ENCODE results near the gene PLIN1. TPM values are rescaled to one million over a fixed set of nuclear protein-coding genes. Genes with fewer than 3 reads are reported as not detected.
A peak's percentile ranks its signal among the peaks of the same experiment; 100 is the strongest.
"Not testable (repeated sequence)": the region's sequence is repeated elsewhere in the genome, so short reads cannot be mapped to it uniquely, and the experiment has no call there.

Gene PLIN1, protein sequence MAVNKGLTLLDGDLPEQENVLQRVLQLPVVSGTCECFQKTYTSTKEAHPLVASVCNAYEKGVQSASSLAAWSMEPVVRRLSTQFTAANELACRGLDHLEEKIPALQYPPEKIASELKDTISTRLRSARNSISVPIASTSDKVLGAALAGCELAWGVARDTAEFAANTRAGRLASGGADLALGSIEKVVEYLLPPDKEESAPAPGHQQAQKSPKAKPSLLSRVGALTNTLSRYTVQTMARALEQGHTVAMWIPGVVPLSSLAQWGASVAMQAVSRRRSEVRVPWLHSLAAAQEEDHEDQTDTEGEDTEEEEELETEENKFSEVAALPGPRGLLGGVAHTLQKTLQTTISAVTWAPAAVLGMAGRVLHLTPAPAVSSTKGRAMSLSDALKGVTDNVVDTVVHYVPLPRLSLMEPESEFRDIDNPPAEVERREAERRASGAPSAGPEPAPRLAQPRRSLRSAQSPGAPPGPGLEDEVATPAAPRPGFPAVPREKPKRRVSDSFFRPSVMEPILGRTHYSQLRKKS
- total RNA-seq: 38.1 TPM

- ATAC-seq (peak; percentile 62), DNase-seq (ENCODE audit: low spot score) (peak; percentile 68)
Observed at GRCh38 chr15:89679212-89679611, at the start of gene PLIN1. TSS of gene PLIN1 (minus strand) at chr15:89679367. CDS start at chr15:89677489, 1,878 bp downstream.

DNA sequence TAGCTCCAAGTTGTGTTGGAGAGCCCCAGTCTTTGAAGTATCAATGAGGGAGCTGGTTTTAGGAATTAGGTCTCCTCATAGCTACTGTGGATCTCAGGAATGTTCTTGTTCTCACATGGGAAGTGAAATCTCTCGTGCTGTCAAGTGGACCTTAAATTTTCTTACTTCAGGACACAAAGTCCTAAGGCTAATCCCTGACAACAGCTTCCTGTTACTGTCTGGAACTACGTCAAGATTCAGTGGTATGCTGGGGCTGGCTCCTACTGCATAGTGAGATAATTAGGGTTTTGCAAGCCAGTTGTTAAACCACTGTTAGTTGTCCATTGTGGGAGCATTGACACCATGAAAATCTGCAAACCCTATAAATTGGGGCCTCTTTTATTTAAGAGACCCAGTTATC, 49.1 kb upstream of the PLIN1 start:
- DNase-seq (ENCODE audit: low spot score) (no peak), ATAC-seq (peak; percentile 33)

DNA sequence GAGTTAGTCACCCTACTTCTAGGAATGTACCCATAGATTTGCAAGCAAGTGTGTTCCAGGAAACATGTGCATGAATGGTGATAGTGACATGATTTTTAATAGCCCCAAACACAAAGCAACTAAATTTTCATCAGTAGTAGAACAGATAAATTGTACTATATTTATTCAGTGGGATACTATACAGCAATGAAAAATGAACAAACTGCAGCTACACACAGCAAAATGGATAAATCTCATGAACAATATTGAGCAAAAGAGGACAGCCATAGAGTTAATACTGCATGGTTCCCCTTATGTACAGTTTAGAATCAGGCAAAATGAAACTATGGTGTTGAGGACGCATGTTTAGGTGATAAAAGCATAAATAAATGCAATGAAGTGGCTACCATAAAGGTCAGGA, 45.9 kb upstream of the PLIN1 start:
- no peak for ATAC-seq
- no peak for DNase-seq (ENCODE audit: low spot score)

DNA sequence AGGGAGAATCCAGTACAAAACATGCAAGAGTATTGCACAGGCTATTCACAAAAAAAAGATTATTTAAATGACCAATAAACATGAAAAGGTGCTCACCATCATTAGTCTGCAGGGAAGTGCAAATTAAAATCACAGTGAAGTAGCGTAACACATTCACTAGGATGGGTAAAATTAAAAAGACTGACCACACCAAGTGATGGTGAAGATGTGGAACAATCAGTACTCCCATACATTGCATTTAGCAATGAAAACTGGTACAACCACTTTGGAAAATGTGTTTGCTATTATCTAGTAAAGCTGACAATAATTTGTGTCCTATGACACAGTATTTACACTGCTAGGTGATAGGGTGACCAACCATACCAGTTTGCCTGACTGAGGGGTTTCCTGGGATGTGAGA, 45.5 kb upstream of the PLIN1 start:
- DNase-seq (ENCODE audit: low spot score) (no peak), ATAC-seq (no peak)

DNA sequence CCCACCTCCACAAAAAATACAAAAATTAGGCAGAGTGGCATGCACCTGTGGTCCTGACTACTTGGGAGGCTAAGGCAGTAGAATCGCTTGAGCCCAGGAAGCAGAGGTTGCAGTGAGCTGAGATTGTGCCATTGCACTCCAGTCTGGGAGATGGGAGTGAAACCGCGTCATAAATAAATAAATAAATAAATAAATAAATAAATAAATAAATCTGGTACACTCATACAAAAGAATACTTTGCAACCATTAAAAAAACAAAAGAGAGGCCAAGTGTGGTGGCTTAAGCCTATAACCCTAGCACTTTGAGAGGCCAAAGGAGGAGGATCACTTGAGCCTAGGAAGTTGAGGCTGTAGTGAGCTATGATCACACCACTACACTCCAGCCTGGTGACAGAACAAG, 43.9 kb upstream of the PLIN1 start:
- DNase-seq (ENCODE audit: low spot score) (no peak), ATAC-seq (no peak)

- DNase-seq (ENCODE audit: low spot score) (no peak), ATAC-seq (no peak)
Observed at GRCh38 chr15:89714775-89715174, 35.6 kb upstream of the PLIN1 start.

DNA sequence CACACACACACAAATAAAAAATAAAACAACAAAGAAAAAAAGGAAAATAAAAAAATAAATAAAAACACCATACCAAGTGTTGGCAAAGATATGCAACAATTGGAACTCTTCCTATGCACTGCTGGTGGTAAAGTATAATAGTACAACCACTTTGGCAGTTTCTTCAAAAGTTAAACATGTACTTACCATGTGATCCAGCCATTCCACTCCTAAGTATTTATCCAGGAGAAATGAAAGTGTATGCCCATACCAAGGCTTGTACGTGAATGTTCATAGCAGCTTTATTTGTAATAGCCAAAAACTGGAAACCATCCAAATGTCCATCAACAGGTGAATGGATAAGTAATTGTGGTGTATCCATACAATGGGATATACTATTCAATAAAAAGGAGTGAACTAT, 28.4 kb upstream of the PLIN1 start:
- DNase-seq (ENCODE audit: low spot score) (no peak), ATAC-seq (no peak)

DNA sequence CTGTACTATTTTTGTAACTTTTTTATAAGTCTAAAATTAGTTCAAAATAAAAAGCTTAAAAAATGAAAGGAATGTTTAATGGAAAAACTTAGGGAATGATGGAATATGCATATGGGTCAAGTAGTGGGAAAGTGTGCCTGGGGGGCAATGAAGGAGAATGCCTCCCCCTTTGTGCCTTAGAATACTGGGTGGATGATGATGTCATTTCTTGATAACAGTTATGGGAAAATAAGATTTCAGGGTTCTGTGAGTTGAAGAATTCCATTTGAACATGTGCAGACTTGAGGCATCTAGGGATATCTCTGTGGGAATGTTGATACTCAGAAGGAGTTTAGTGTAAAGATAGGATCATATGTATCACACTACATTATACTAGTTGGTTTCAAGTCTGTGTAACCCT, 25.2 kb upstream of the PLIN1 start:
- ATAC-seq (no peak), DNase-seq (ENCODE audit: low spot score) (no peak)

GRCh38 chr15:89695198-89695597, 16.0 kb upstream of the PLIN1 start:
- DNase-seq (ENCODE audit: low spot score) (no peak), ATAC-seq (no peak)

DNA sequence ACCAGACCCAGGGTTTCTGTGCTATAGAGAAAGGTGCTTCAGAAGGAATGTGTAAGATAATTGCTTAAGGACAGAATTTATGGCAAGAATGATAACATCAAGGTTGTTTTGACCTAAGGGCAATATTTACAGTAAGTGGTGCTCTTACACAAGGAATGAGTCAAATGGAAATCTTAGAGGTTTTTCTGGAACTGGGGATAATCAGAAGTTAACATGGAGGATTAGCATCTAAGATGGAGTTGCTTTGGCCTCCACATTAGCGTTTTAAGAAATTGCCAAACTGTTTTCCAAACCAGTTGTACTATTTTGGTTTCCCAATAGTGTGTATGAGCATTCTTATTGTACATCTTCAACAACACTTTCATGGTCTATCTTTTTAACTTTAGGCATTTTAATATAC, 14.5 kb upstream of the PLIN1 start:
- no peak for DNase-seq (ENCODE audit: low spot score)
- ATAC-seq: no peak

DNA sequence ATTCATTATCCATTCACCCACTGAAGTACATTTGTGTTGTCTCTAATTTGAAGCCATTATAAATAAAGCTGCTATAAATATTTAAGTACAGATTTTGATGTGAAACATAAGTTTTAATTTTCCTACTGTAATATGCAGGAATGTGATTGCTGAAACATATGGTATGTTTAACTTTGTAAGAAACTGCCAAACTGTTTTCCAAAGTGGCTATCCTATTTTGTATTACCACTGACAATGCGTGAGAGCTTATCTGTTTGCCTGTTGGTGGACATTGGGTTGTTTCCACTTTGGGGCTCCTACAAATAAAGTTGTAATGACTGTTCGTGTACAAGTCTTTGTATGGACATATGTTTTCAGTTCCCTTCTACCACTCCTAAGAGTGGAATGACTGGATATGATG, 13.9 kb upstream of the PLIN1 start:
- no peak for ATAC-seq
- no peak for DNase-seq (ENCODE audit: low spot score)

DNA sequence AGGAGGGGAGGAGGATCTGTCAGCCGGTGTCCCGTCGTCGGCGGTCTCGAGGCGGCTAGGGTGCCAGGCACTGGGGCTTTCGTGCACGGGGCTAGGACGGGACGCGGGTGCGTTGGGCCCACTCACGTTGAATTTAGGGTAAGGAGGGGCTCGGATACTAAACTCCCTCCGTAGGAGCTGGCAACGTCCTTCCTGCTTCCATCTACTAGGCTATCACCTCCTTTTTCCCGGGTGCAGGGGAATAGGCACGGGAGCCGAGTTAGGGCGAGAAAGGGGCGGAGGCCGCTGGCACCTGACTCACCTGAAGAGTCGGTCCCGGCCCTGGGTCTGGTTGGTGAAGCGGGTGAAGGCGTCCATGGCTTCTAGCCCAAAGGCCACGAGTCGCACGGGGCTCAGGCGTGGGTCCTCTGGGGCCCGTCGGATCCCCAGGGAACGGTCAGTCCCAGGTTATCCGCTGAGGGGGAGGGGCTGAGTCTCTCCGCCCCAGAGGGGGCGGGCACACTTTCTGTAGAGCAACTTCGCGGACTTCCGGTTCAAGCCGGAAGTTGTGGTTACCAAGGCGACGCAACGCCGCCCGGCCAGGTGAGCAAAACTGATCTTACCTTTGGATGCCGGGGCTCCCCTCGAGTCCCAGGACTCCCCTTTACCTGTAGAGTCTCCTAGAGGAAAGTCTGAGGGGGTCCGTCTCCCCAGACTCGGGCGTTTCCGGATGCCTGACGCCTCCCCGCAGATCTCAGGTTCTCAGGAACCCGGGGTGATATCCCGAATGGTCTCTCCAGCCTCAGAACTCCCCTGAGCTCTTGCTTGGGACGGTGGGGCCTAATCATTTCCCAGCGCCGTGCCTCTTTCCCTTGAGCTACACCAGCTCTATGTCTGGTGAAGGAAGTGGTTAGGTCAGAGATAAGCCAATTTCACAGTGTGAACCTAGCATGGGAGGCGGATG, 11.4 kb upstream of the PLIN1 start, which contains the start of the genes PEX11A and WDR93:
TSS of gene PEX11A (minus strand) at position 479 of the 943 bp plus-strand sequence. CDS start at position 357, 122 bp downstream.
TSS of gene WDR93 (plus strand) at position 536 of the 943 bp plus-strand sequence. CDS start 10,936 bp downstream, outside the sequence.
- DNase-seq (ENCODE audit: low spot score): peak; percentile 98
- ATAC-seq: peak; percentile 95

DNA sequence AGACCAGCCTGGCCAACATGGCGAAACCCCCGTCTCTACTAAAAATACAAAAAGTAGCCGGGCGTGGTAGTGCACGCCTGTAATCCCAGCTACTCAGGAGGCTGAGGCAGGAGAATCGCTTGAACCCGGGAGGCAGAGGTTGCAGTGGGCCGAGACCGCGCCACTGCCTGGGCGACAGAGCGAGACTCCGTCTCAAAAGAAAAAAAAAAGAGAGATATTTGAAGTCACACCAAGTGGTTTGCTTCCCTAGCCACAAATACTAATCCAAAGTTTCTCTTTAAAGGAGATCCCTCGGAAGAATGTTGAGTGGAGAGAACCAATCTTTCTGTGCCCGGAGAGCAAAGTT, 10.7 kb upstream of the PLIN1 start:
- DNase-seq (ENCODE audit: low spot score); ATAC-seq: not testable (repeated sequence)

DNA sequence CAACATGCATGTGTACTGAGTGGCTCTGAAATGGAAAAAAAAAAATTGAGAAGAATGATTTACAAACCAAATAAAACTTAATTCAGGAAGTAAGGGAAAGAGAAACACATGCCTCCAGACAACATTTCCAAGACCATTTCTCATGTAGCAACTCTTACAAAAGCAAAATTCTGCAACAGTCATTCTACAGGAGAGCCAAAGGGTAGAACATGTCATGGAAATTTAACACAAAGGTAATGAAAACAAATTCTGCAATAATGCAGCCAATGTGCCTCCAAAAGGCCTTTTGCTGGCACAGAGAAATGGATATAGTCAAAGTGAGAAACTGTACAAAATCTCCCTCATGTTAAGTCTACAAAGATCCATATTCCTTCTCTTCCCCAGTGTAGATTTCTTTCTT, 7.4 kb upstream of the PLIN1 start:
- ATAC-seq (no peak), DNase-seq (ENCODE audit: low spot score) (no peak)

DNA sequence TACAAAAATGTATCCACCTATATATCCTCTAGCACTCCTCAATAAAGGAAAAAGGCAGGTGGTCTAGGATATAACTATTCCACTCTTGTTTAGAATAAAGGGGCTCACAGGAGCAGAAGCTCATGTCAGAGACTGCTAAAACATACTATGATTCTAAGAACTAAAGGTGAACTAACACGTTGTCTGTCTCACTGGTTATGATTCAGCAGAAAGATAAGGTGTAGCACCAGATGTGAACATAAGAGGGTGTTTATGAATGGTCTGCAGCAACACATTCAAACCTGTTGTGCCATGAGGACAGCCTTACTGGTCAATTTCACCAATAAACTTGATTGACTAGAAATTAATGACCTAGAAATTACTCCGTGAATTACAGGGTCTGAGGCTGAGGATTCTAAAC, 6.8 kb upstream of the PLIN1 start:
- ATAC-seq: no peak

DNA sequence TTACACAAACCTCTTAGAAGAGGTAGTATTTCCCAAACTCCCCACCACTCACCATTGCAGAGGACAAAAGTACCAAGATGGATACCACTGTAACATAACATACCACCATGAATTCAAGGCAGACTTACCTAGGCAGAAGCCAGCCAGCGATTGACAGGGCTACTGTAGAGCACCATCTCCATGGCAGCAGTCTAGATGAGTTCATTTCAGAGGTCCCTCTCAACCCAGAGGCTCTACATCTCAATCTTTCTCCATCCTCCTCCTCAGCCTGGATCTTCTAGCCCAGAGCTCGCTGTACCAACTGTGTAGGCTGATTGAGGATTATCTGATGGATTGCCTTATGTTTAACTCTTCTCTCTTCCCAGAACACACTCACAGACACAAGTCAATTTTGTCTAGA, 2.0 kb upstream of the PLIN1 start:
- DNase-seq (ENCODE audit: low spot score): no peak
- peak; percentile 15 for ATAC-seq

More for the DNA sequence above, 6.8 kb upstream of the PLIN1 start:
- DNase-seq (ENCODE audit: low spot score): no peak

GRCh38 chr15:89680282-89680873, 1.2 kb upstream of the PLIN1 start:
- peak; percentile 92 for DNase-seq (ENCODE audit: low spot score)
- ATAC-seq: peak; percentile 85

DNA sequence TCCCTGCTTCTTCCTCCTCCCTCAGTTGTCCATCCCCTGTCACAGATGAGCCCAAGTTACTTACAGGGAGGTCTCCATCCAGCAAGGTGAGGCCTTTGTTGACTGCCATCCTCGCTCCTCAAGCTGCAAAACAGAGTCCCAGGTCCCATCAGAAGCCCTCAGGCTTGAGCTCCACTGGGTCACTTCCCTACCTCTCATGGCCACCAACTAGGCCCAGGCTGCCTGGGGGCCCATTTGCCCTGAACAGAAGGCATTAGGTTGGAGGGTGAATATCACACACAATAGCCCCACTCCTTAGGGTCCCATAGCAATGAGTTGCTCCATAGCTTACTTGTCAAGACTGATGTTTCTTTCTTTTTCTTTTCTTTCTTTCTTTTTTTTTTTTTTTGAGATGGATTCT, 1.8 kb downstream of the PLIN1 start:
- DNase-seq (ENCODE audit: low spot score) (no peak), ATAC-seq (no peak)

DNA sequence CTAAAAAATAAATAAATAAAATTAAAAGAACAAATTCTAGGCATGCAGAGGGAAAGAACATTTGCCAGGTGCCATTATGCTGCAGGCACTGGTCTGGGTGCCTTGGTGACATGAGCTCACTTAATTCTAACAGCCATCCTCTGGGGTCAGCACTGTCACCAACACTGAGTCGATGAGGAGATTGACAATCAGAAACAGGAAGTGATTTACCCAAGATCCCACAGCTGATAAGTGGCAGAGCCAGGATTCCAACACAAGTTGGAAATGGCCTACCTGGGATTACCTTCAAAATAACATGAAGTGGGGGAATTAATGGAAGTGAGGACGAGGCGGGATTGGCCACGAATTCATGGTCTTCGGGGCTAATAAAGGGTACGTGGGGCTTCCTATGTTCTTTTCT, 3.6 kb downstream of the PLIN1 start:
- no peak for ATAC-seq
- DNase-seq (ENCODE audit: low spot score): no peak

GRCh38 chr15:89674526-89674925, 4.6 kb downstream of the PLIN1 start:
- peak; percentile 80 for DNase-seq (ENCODE audit: low spot score)
- peak; percentile 78 for ATAC-seq

GRCh38 chr15:89673165-89673512, 6.0 kb downstream of the PLIN1 start:
- DNase-seq (ENCODE audit: low spot score) (no peak), ATAC-seq (no peak)

Data from left lobe of liver (tissue), 2 donors.